ENCODE measurements around the gene CIDEB. TPM values are rescaled to one million over a fixed set of nuclear protein-coding genes. Genes with fewer than 3 reads are reported as not detected.

CIDEB gene
- polyA plus RNA-seq, 3 donors: 36.4 to 126 (median 63.8) TPM

GRCh38 chr14:24327303-24327702 lies 19.5 kb upstream of the CIDEB start:
- 80% methylated on average over 1 of the region's 2 CpGs for WGBS (ENCODE audit: insufficient coverage)
- H3K27ac ChIP-seq (ENCODE audit: low read depth in 1 of 2, low read length in 2 of 2): peak overlapping the region; percentile 47 to 76
- no peak for TF ChIP-seq CTCF (IDR thresholded peaks at IDR 0.05)
- no peaks in the 10 kb centered on the region for H3K36me3 ChIP-seq (replicated peaks in 1 of 2; ENCODE audit: control insufficient read depth in 1 of 2, insufficient read depth in 2 of 2, low read length in 2 of 2)
- Mint-ChIP-seq H3K4me3 (peak overlapping the region; percentile 55 to 78), H3K36me3 (peaks cover 6 to 11% of the 10 kb centered on the region in 2 donors), H3K27me3 (ENCODE audit: low read depth in 3 of 3) (peaks cover 2 to 19% (median 3%) of the 10 kb centered on the region in 3 donors), H3K9me3 (peaks cover 0 to 2% (median 0%) of the 10 kb centered on the region in 7 donors), H3K4me1 (peaks cover 65% of the 10 kb centered on the region), H3K27ac (peak overlapping the region; percentile 84 to 96 (median 91))
- H3K9ac ChIP-seq (ENCODE audit: insufficient read depth, low read length, poor library complexity, severe bottlenecking): no peak overlapping the region
- no peaks in the 10 kb centered on the region for H3K9me3 ChIP-seq (replicated peaks in 1 of 2; ENCODE audit: control insufficient read depth in 1 of 2, insufficient read depth in 1 of 2, low read length in 2 of 2)
- H3K27me3 ChIP-seq (ENCODE audit: control insufficient read depth in 2 of 2, insufficient read depth in 2 of 2, low read length in 2 of 2): peaks cover 0 to under 1% of the 10 kb centered on the region in 2 donors
- DNase-seq: peak in 2 of 3 donors; percentile 40 to 52
- H3K4me3 ChIP-seq (replicated peaks in 1 of 3; ENCODE audit: low read depth in 2 of 3, low read length in 3 of 3): peak overlapping the region in 1 of 3 experiments; percentile 41
- no peaks in the 10 kb centered on the region for H3K79me2 ChIP-seq (ENCODE audit: insufficient read depth, low read length)
- no peaks in the 10 kb centered on the region for H4K20me1 ChIP-seq (ENCODE audit: insufficient read depth, low read length)
- intact Hi-C loops (cut with micrococcal nuclease): no loop called here
- H3K4me2 ChIP-seq (replicated peaks; ENCODE audit: extremely low read depth, low read length, poor library complexity, severe bottlenecking): peak overlapping the region; percentile 58
- peak overlapping the region; percentile 1 for H2AFZ ChIP-seq (ENCODE audit: insufficient read depth, low read depth, low read length, poor library complexity, severe bottlenecking)
- H3K4me1 ChIP-seq (ENCODE audit: control insufficient read depth in 1 of 2, insufficient read depth in 2 of 2, low read length in 2 of 2): peaks cover 60 to 64% of the 10 kb centered on the region in 2 donors

- no peak overlapping the region for H3K4me3 ChIP-seq (replicated peaks in 1 of 3; ENCODE audit: low read depth in 2 of 3, low read length in 3 of 3)
- peaks cover 0 to 15% (median 3%) of the 10 kb centered on the region in 3 donors for H3K27me3 Mint-ChIP-seq (ENCODE audit: low read depth in 3 of 3)
- no peaks in the 10 kb centered on the region for H3K9me3 ChIP-seq (replicated peaks in 1 of 2; ENCODE audit: control insufficient read depth in 1 of 2, insufficient read depth in 1 of 2, low read length in 2 of 2)
- H3K36me3 Mint-ChIP-seq: peaks cover 6 to 10% of the 10 kb centered on the region in 2 donors
- no peaks in the 10 kb centered on the region for H4K20me1 ChIP-seq (ENCODE audit: insufficient read depth, low read length)
- no peak overlapping the region for H3K4me2 ChIP-seq (replicated peaks; ENCODE audit: extremely low read depth, low read length, poor library complexity, severe bottlenecking)
- WGBS (ENCODE audit: insufficient coverage): 98% methylated on average over 9 of the region's 9 CpGs
- no peak overlapping the region for H3K4me3 Mint-ChIP-seq
- no peaks in the 10 kb centered on the region for H3K27me3 ChIP-seq (ENCODE audit: control insufficient read depth in 2 of 2, insufficient read depth in 2 of 2, low read length in 2 of 2)
- no peak overlapping the region for H3K27ac Mint-ChIP-seq
- H3K9me3 Mint-ChIP-seq: peaks cover 0 to 2% (median 0%) of the 10 kb centered on the region in 7 donors
- intact Hi-C loops (cut with micrococcal nuclease): no loop called here
- H3K36me3 ChIP-seq (replicated peaks in 1 of 2; ENCODE audit: control insufficient read depth in 1 of 2, insufficient read depth in 2 of 2, low read length in 2 of 2): no peaks in the 10 kb centered on the region
- no peak for DNase-seq
- TF ChIP-seq CTCF (IDR thresholded peaks at IDR 0.05): no peak
- H3K4me1 Mint-ChIP-seq: peaks cover 57% of the 10 kb centered on the region
- H3K4me1 ChIP-seq (ENCODE audit: control insufficient read depth in 1 of 2, insufficient read depth in 2 of 2, low read length in 2 of 2): peaks cover 46 to 50% of the 10 kb centered on the region in 2 donors
- H2AFZ ChIP-seq (ENCODE audit: insufficient read depth, low read depth, low read length, poor library complexity, severe bottlenecking): no peak overlapping the region
- H3K9ac ChIP-seq (ENCODE audit: insufficient read depth, low read length, poor library complexity, severe bottlenecking): no peak overlapping the region
- H3K27ac ChIP-seq (ENCODE audit: low read depth in 1 of 2, low read length in 2 of 2): no peak overlapping the region
- H3K79me2 ChIP-seq (ENCODE audit: insufficient read depth, low read length): no peaks in the 10 kb centered on the region
These were observed 18.2 kb upstream of the CIDEB start for GRCh38 chr14:24325963-24326362.
